HS-5 (cell line): Measurements from ENCODE around the gene FHIT.

Experiments
- DNase-seq: peaks from one replicate; pipeline ENCODE4 v3.0.0-alpha.2; 2012; ENCODE audit warnings: low read depth

The FHIT gene

GRCh38 chr3:60760145-60760544, 491.1 kb downstream of the FHIT start:
- DNase-seq, result no peak

- DNase-seq, result no peak
Observed at GRCh38 chr3:60759439-60759838, 491.8 kb downstream of the FHIT start.

GRCh38 chr3:60758831-60759230, 492.4 kb downstream of the FHIT start:
- DNase-seq, result no peak

- no peak for DNase-seq
Observed at GRCh38 chr3:60758171-60758570, 493.1 kb downstream of the FHIT start.

- DNase-seq, result no peak
Observed at GRCh38 chr3:60757724-60758123, 493.5 kb downstream of the FHIT start.

- no peak for DNase-seq
Observed at GRCh38 chr3:60756241-60757030, 494.8 kb downstream of the FHIT start.

GRCh38 chr3:60755094-60755493, 496.2 kb downstream of the FHIT start:
- DNase-seq, result no peak

GRCh38 chr3:60754617-60755016, 496.6 kb downstream of the FHIT start:
- no peak for DNase-seq

GRCh38 chr3:60752809-60753208, 498.4 kb downstream of the FHIT start:
- DNase-seq, result peak; percentile 18

- no peak for DNase-seq
Observed at GRCh38 chr3:60746695-60747416, 504.4 kb downstream of the FHIT start.

GRCh38 chr3:60746043-60746638, 505.1 kb downstream of the FHIT start:
- DNase-seq, result no peak

- no peak for DNase-seq
Observed at GRCh38 chr3:60743631-60744164, 507.6 kb downstream of the FHIT start.

GRCh38 chr3:60742606-60743145, 508.6 kb downstream of the FHIT start:
- peak; percentile 35 for DNase-seq

- no peak for DNase-seq
Observed at GRCh38 chr3:60737633-60738399, 513.4 kb downstream of the FHIT start.

- DNase-seq, result no peak
Observed at GRCh38 chr3:60730371-60730770, 520.9 kb downstream of the FHIT start.

- DNase-seq, result no peak
Observed at GRCh38 chr3:60729056-60729455, 522.2 kb downstream of the FHIT start.

- no peak for DNase-seq
Observed at GRCh38 chr3:60728006-60728405, 523.2 kb downstream of the FHIT start.

GRCh38 chr3:60720736-60721135, 530.5 kb downstream of the FHIT start:
- DNase-seq, result no peak

GRCh38 chr3:60716573-60716972, 534.7 kb downstream of the FHIT start:
- DNase-seq, result no peak

GRCh38 chr3:60708191-60708975, 542.9 kb downstream of the FHIT start:
- no peak for DNase-seq

GRCh38 chr3:60707452-60708020, 543.7 kb downstream of the FHIT start:
- DNase-seq, result no peak
